ENCODE measurements around the gene SLC25A10. TPM values are rescaled to one million over a fixed set of nuclear protein-coding genes. Genes with fewer than 3 reads are reported as not detected.

The SLC25A10 gene
- total RNA-seq, 1 donor from 2014 or later: 6.1 TPM

DNA sequence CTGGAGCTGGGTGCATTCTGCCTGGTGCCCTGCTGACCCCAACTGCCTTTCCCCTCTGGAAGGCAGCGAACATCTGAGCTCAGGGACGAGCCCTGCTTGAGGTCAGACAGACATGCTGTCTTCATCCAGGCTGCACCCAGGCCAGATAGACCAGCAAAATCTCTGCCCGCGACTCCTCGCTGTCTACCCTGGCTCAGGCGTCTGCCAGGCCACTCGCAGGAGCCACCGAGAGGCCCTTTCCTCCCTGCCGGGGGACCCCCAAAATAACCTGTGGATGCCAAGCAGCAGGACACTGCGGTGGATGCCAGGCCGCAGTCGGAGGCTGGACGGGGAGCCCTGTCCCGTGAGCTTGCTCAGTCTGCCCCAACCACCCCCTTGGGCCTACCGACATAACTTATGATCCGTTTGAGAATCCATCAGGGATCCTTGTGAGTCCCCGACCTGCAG is 3.3 kb upstream of the SLC25A10 start:
- H3K27ac Mint-ChIP-seq: no peak overlapping the region
- no peak for DNase-seq

DNA sequence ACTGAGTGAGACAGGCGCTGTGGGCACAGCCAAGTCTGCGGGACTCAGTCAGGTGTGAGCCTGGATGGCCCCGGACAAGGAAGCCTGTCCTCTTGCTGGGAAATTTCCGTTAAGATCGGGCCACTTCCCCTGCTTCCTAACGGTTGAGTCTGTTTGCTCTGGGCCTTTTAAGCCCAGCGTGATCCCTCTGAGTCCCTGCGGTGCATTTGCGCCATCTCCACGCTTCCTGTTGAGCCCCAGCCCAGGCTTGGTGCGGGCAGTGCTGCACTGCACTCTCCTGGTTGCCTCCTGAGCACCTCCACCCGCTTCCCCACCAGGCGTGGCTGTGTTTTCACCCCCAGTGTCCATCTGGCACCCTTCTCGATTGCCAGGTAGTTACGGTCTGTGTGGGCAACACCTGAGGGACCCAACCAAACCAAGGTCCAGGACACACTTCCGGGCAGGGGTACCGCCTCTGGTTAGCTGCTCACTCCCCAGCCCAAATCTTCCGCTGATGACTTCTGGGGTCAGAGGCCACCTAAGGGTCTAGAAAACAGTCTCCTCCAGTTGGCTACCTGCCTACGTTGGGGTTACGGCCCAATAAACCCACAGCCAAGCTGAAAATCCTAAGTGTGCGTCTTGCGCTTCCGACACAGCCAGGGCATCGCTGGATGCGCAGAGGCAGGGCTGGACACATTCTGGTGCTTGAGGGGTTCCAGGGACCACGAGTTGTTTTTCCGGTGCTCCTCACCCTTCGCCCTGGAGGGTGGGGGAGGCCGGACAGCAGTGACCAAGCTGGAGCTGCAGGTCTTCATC is 1.4 kb upstream of the SLC25A10 start:
- peaks cover 19% of the 10 kb centered on the region for H3K4me1 Mint-ChIP-seq
- DNase-seq (no peak), ATAC-seq (ENCODE audit: low read depth) (no peak)
- intact Hi-C loops (cut with micrococcal nuclease): loop anchor here (5.0 kb wide), 1 partner anchor 562 kb away; the partner anchor contains the start of gene CSNK1D
- no peaks in the 10 kb centered on the region for H3K9me3 Mint-ChIP-seq
- H3K27me3 Mint-ChIP-seq: no peaks in the 10 kb centered on the region
- TF ChIP-seq, protein P1, sequence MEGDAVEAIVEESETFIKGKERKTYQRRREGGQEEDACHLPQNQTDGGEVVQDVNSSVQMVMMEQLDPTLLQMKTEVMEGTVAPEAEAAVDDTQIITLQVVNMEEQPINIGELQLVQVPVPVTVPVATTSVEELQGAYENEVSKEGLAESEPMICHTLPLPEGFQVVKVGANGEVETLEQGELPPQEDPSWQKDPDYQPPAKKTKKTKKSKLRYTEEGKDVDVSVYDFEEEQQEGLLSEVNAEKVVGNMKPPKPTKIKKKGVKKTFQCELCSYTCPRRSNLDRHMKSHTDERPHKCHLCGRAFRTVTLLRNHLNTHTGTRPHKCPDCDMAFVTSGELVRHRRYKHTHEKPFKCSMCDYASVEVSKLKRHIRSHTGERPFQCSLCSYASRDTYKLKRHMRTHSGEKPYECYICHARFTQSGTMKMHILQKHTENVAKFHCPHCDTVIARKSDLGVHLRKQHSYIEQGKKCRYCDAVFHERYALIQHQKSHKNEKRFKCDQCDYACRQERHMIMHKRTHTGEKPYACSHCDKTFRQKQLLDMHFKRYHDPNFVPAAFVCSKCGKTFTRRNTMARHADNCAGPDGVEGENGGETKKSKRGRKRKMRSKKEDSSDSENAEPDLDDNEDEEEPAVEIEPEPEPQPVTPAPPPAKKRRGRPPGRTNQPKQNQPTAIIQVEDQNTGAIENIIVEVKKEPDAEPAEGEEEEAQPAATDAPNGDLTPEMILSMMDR (IDR thresholded peaks at IDR 0.05): no peak
- no peak overlapping the region for H3K27ac Mint-ChIP-seq
- H3K36me3 Mint-ChIP-seq (ENCODE audit: low read depth): peaks cover 14% of the 10 kb centered on the region
- peak overlapping the region; percentile 65 for H3K4me3 Mint-ChIP-seq
- POLR2A ChIA-PET: interaction anchor here (0.6 to 1.3 kb wide), 4 partner anchors 8 to 267 kb away, joined by 3 to 7 read pairs (median 4); partner anchors contain the start of gene MRPL12
- CTCF ChIA-PET: no interaction called here

More for the DNA sequence above, 3.3 kb upstream of the SLC25A10 start:
- ATAC-seq (ENCODE audit: low read depth): no peak
- Mint-ChIP-seq H3K9me3 (no peaks in the 10 kb centered on the region), H3K4me3 (no peak overlapping the region), H3K36me3 (ENCODE audit: low read depth) (peaks cover 27% of the 10 kb centered on the region), H3K4me1 (peaks cover 30% of the 10 kb centered on the region), H3K27me3 (no peaks in the 10 kb centered on the region)
- ChIA-PET CTCF (no interaction called here), POLR2A (no interaction called here)
- intact Hi-C loops (cut with micrococcal nuclease): no loop called here
- TF ChIP-seq, protein P1 (IDR thresholded peaks at IDR 0.05): no peak

DNA sequence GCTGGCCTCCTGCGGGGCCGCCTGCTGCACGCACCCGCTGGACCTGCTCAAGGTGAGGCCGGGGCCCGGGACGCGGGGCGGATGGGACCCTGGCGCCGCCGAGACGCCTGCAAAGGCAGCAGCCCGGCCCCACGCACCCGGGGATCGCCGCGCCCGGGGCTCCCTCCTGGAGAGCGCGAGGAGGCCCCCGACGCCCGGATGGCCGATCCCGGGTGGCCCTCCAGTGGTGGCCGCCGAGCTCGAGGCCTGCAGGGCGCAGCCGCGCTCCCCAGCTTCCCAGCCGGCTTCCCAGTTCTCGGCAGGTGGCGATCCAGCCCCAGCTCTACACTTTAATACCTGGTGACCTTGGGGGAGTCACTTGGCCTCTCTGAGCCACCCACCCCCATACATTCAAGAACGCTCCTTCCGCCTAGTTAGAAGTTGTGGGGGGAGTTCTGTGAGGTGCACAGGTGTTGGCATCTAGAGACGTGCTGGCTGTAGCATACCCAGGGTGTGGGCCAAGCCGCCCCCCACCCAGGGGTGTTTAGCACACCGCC is 452 bp downstream of the SLC25A10 start:
- ChIA-PET CTCF (no interaction called here), POLR2A (interaction anchor here (0.9 kb wide), 1 partner anchor 15 kb away, joined by 3 read pairs; no protein-coding TSS in a partner anchor)
- peak overlapping the region; percentile 84 for H3K4me3 Mint-ChIP-seq

DNA sequence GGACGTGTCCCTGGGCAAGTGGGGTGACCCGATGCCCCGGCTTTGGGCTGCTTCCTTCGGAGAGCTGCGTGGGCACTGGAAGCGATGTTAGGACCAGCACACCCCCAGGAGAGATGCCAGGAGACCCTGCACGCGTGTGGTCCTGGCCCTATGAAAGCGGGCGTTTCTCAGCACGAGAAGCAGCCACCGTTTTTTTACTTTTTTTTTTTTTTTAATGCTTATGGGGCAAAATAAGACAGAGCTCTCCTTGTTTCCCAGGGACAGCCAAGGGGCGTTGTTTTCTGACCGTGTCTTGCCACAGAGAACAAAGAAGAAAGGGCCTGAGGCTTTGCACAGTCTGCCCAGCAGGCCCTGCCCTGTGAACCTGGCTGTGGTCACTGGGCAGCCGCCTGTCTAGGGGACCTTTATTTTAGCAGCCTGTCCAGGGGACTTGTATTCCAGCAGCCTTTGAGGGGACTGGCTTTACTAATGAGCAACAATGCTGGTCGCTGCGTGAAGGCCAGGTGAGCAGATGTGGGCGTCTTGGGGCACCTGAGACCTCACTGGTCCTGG is 996 bp downstream of the SLC25A10 start:
- Mint-ChIP-seq H3K36me3 (ENCODE audit: low read depth) (no peaks in the 10 kb centered on the region), H3K4me1 (peaks cover 17% of the 10 kb centered on the region), H3K27ac (no peak overlapping the region), H3K27me3 (no peaks in the 10 kb centered on the region), H3K9me3 (no peaks in the 10 kb centered on the region), H3K4me3 (peak overlapping the region; percentile 84)
- ChIA-PET CTCF (no interaction called here), POLR2A (interaction anchor here (0.9 to 1.3 kb wide), 2 partner anchors 10 to 14 kb away, joined by 3 read pairs; partner anchors contain the start of gene MRPL12)
- ATAC-seq (ENCODE audit: low read depth) (no peak), DNase-seq (no peak)
- TF ChIP-seq, protein P1 (IDR thresholded peaks at IDR 0.05): no peak
- intact Hi-C loops (cut with micrococcal nuclease): loop anchor here (5.0 kb wide), 1 partner anchor 559 kb away; the partner anchor contains the start of gene CSNK1D

More for the DNA sequence above, 452 bp downstream of the SLC25A10 start:
- TF ChIP-seq, protein P1 (IDR thresholded peaks at IDR 0.05): no peak
- Mint-ChIP-seq H3K9me3 (no peaks in the 10 kb centered on the region), H3K36me3 (ENCODE audit: low read depth) (peaks cover under 1% of the 10 kb centered on the region), H3K4me1 (peaks cover 17% of the 10 kb centered on the region), H3K27me3 (no peaks in the 10 kb centered on the region), H3K27ac (peak overlapping the region; percentile 19)
- ATAC-seq (ENCODE audit: low read depth): no peak
- intact Hi-C loops (cut with micrococcal nuclease): loop anchor here (1.0 to 5.0 kb wide), 3 partner anchors 9 to 560 kb away; partner anchors contain the start of genes CSNK1D, MRPL12 and P4HB
- no peak for DNase-seq
